ENCODE measurements around the gene B4GALNT1. TPM values are rescaled to one million over a fixed set of nuclear protein-coding genes. Genes with fewer than 3 reads are reported as not detected.

B4GALNT1 gene
- total and polyA plus RNA-seq, 8 donors, result 0.04 to 1.1 (median 0.47) TPM; not detected in 1

DNA sequence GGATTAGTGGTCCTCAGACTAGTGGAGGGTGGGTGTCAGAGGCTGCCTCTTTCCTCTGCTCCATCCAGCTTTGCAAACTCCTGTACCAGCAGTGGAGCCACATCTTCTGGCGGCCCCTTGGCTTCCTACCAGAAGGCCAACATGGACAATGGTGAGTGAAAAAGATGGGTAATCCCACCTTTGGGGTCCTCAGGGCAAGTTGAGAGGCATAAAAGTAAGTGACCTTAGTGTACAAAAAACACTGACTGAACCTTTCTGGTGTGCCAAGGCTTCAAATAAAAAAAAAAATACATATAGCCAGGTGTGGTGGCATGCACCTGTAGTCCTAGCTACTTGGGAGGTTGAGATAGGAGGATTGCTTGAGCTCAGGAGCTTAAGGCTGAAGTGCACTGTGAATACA lies 51.2 kb downstream of the B4GALNT1 start:
- 64 to 76% methylated on average over 1 of the region's 1 CpG for WGBS, 2 donors
- TF ChIP-seq, protein P1, sequence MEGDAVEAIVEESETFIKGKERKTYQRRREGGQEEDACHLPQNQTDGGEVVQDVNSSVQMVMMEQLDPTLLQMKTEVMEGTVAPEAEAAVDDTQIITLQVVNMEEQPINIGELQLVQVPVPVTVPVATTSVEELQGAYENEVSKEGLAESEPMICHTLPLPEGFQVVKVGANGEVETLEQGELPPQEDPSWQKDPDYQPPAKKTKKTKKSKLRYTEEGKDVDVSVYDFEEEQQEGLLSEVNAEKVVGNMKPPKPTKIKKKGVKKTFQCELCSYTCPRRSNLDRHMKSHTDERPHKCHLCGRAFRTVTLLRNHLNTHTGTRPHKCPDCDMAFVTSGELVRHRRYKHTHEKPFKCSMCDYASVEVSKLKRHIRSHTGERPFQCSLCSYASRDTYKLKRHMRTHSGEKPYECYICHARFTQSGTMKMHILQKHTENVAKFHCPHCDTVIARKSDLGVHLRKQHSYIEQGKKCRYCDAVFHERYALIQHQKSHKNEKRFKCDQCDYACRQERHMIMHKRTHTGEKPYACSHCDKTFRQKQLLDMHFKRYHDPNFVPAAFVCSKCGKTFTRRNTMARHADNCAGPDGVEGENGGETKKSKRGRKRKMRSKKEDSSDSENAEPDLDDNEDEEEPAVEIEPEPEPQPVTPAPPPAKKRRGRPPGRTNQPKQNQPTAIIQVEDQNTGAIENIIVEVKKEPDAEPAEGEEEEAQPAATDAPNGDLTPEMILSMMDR (IDR thresholded peaks at IDR 0.05), result no peak
- H3K4me3 ChIP-seq, result no peak overlapping the region
- no peaks in the 10 kb centered on the region for H3K4me1 ChIP-seq
- FAIRE-seq, result no peak
- H3K9me3 ChIP-seq, result no peaks in the 10 kb centered on the region
- no peaks in the 10 kb centered on the region for H3K36me3 ChIP-seq
- intact Hi-C loops (cut with DNase I), result loop anchor here in 2 of 3 donors (2.0 to 5.0 kb wide), 3 partner anchors 37 to 45 kb away; no protein-coding TSS in a partner anchor
- H3K27me3 ChIP-seq, result no peaks in the 10 kb centered on the region
- ATAC-seq, result no peak
- no peak for DNase-seq
- no peak overlapping the region for H3K27ac ChIP-seq

GRCh38 chr12:57580466-57580795 lies 52.6 kb downstream of the B4GALNT1 start:
- ATAC-seq (no peak), DNase-seq (no peak), FAIRE-seq (no peak)
- no peaks in the 10 kb centered on the region for H3K27me3 ChIP-seq
- H3K36me3 ChIP-seq, result no peaks in the 10 kb centered on the region
- no peak overlapping the region for H3K4me3 ChIP-seq
- no peaks in the 10 kb centered on the region for H3K4me1 ChIP-seq
- WGBS, 2 donors, result 82 to 84% methylated on average over 4 of the region's 4 CpGs
- H3K9me3 ChIP-seq, result no peaks in the 10 kb centered on the region
- no peak overlapping the region for H3K27ac ChIP-seq
- TF ChIP-seq, protein P1 (IDR thresholded peaks at IDR 0.05), result no peak
- intact Hi-C loops (cut with DNase I), result loop anchor here in 2 of 3 donors (2.0 to 5.0 kb wide), 2 partner anchors 38 to 47 kb away; no protein-coding TSS in a partner anchor

- 76 to 81% methylated on average over 8 of the region's 8 CpGs for WGBS, 2 donors
- H3K9me3 ChIP-seq, result no peaks in the 10 kb centered on the region
- no peak for DNase-seq
- intact Hi-C loops (cut with DNase I), result loop anchor here (2.0 to 10.0 kb wide), 3 partner anchors 39 to 47 kb away; no protein-coding TSS in a partner anchor
- H3K27me3 ChIP-seq, result no peaks in the 10 kb centered on the region
- H3K36me3 ChIP-seq, result no peaks in the 10 kb centered on the region
- ATAC-seq, result no peak
- H3K4me3 ChIP-seq, result no peak overlapping the region
- no peaks in the 10 kb centered on the region for H3K4me1 ChIP-seq
- no peak for FAIRE-seq
- no peak overlapping the region for H3K27ac ChIP-seq
- TF ChIP-seq, protein P1 (IDR thresholded peaks at IDR 0.05), result no peak
These were observed 53.1 kb downstream of the B4GALNT1 start for GRCh38 chr12:57579677-57580465.

DNA sequence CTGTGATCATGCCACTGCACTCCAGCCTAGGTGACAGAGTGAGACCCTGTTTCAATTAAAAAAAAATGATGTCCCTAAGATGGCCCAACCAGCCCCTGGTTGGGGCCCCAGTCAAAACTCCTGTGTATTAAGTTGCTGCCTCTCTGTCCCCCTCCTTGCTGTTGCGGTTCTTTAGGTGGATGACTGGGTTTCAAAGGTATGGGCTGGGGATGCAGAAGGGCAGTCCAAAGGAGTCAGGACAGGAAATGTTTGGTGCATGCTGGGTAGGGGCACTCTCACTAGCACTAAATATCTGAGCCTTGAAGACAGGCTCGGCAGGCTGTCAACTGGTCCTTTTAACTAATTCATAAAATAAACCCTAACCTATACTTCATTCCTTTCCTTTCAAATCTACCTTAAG lies 54.0 kb downstream of the B4GALNT1 start:
- Histone ChIP-seq H3K4me3 (no peak overlapping the region), H3K9me3 (no peaks in the 10 kb centered on the region), H3K27ac (no peak overlapping the region), H3K27me3 (no peaks in the 10 kb centered on the region), H3K4me1 (no peaks in the 10 kb centered on the region), H3K36me3 (no peaks in the 10 kb centered on the region)
- TF ChIP-seq, protein P1 (IDR thresholded peaks at IDR 0.05), result no peak
- 81% methylated on average over 2 of the region's 2 CpGs for WGBS, 2 donors
- DNase-seq (no peak), FAIRE-seq (no peak), ATAC-seq (no peak)
- intact Hi-C loops (cut with DNase I), result loop anchor here in 1 of 3 donors (10.0 kb wide), 1 partner anchor 46 kb away; no protein-coding TSS in a partner anchor
